ENCODE data around the gene TMCC2.

TMCC2 gene

GRCh38 chr1:205285381-205286101 lies 57.8 kb downstream of the TMCC2 start:
- TF ChIP-seq EP300 (IDR thresholded peaks at IDR 0.05; ENCODE audit: borderline replicate concordance) (no peak), TEAD4 (IDR thresholded peaks at IDR 0.05) (no peak), CREB1 (IDR thresholded peaks at IDR 0.05; ENCODE audit: low read depth) (no peak), TCF12 (IDR thresholded peaks at IDR 0.05; ENCODE audit: low read depth) (no peak), EGR1 (IDR thresholded peaks at IDR 0.05) (no peak), ZBTB7A (IDR thresholded peaks at IDR 0.05; ENCODE audit: low read depth) (no peak), RAD21 (IDR thresholded peaks at IDR 0.05; ENCODE audit: low read depth) (no peak), USF1 (IDR thresholded peaks at IDR 0.05) (no peak), CEBPB (IDR thresholded peaks at IDR 0.05) (no peak), NFIC (IDR thresholded peaks at IDR 0.05) (no peak), YY1 (IDR thresholded peaks at IDR 0.05; ENCODE audit: low read depth) (no peak), FOXM1 (IDR thresholded peaks at IDR 0.05; ENCODE audit: borderline replicate concordance, low read depth) (no peak), REST (IDR thresholded peaks at IDR 0.05; ENCODE audit: low read depth) (no peak), TAF1 (IDR thresholded peaks at IDR 0.05; ENCODE audit: low read depth) (no peak), MAX (IDR thresholded peaks at IDR 0.05) (no peak)

- TF ChIP-seq MAX (IDR thresholded peaks at IDR 0.05) (no peak), RAD21 (IDR thresholded peaks at IDR 0.05; ENCODE audit: low read depth) (no peak), CEBPB (IDR thresholded peaks at IDR 0.05) (no peak), EP300 (IDR thresholded peaks at IDR 0.05; ENCODE audit: borderline replicate concordance) (no peak), FOXM1 (IDR thresholded peaks at IDR 0.05; ENCODE audit: borderline replicate concordance, low read depth) (no peak), NFIC (IDR thresholded peaks at IDR 0.05) (no peak), TCF12 (IDR thresholded peaks at IDR 0.05; ENCODE audit: low read depth) (no peak), YY1 (IDR thresholded peaks at IDR 0.05; ENCODE audit: low read depth) (no peak), EGR1 (IDR thresholded peaks at IDR 0.05) (no peak), CREB1 (IDR thresholded peaks at IDR 0.05; ENCODE audit: low read depth) (no peak), USF1 (IDR thresholded peaks at IDR 0.05) (no peak), ZBTB7A (IDR thresholded peaks at IDR 0.05; ENCODE audit: low read depth) (no peak)
These were observed 58.7 kb downstream of the TMCC2 start for GRCh38 chr1:205286335-205286950.

GRCh38 chr1:205287076-205287475 lies 59.3 kb downstream of the TMCC2 start:
- TF ChIP-seq CEBPB (IDR thresholded peaks at IDR 0.05): no peak
- no peak for TF ChIP-seq YY1 (IDR thresholded peaks at IDR 0.05; ENCODE audit: low read depth)
- TF ChIP-seq TCF12 (IDR thresholded peaks at IDR 0.05; ENCODE audit: low read depth): no peak

- TF ChIP-seq TEAD4 (IDR thresholded peaks at IDR 0.05) (no peak), MAX (IDR thresholded peaks at IDR 0.05) (no peak), REST (IDR thresholded peaks at IDR 0.05; ENCODE audit: low read depth) (no peak), YY1 (IDR thresholded peaks at IDR 0.05; ENCODE audit: low read depth) (no peak), CEBPB (IDR thresholded peaks at IDR 0.05) (no peak), ZBTB7A (IDR thresholded peaks at IDR 0.05; ENCODE audit: low read depth) (no peak), EGR1 (IDR thresholded peaks at IDR 0.05) (no peak), CREB1 (IDR thresholded peaks at IDR 0.05; ENCODE audit: low read depth) (no peak), RAD21 (IDR thresholded peaks at IDR 0.05; ENCODE audit: low read depth) (no peak), EP300 (IDR thresholded peaks at IDR 0.05; ENCODE audit: borderline replicate concordance) (no peak), TAF1 (IDR thresholded peaks at IDR 0.05; ENCODE audit: low read depth) (no peak), USF1 (IDR thresholded peaks at IDR 0.05) (no peak), TCF12 (IDR thresholded peaks at IDR 0.05; ENCODE audit: low read depth) (no peak)
These were observed 60.2 kb downstream of the TMCC2 start for GRCh38 chr1:205287767-205288559.

Measured in Ishikawa (cell line).